Prostate gland (tissue), 1 donor: ENCODE measurements around the gene EML1.

Source experiments
- POLR2A ChIP-seq: fragments of 450-650 bp; IDR thresholded peaks from one replicate; pipeline ENCODE4 v1.6.1; 2016; ENCODE audit warnings: antibody characterized with exemption, mild to moderate bottlenecking
- POLR2AphosphoS5 ChIP-seq: sonication (generic); formaldehyde crosslinking; IDR thresholded peaks from one replicate; pipeline ENCODE4 v1.6.1; 2017; ENCODE audit warnings: antibody characterized with exemption

DNA sequence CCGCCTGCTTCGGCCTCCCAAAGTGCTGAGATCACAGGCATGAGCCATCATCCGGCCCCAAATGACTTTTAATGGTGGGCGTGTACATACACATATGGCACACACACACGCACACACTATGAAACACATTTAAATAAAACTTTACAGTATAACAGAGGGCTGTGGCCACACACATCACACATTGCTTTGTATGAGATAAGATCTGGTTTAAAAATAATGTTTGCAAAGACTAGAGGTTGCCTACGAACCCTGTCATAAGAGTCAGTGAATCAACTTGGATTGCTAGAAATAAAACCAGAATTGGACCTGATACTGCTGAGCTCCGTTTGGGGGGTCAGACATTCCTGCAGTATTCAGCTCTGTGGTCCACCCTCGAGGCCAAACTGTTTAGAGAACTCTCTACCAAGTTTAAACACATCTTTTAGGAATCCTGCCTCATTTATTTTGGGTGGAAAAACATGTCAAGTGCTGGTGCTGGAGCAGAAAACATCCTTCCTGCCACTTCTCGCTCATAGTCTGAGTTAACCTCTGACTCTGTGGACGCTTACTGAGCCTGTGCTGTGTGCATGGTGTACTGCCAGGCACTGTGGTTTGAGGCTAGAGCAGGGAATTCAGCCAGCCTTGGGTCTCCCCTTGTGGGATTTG, 47.8 kb upstream of the EML1 start:
- TF ChIP-seq POLR2AphosphoS5 (no peak), POLR2A (no peak)
